GM12872 (cell line): ENCODE measurements around the gene TMEM116.

Experiments used
- TF ChIP-seq, protein P1 (sequence below): IDR thresholded peaks from 3 replicates; pipeline ENCODE4 v1.5.1; 2011; ENCODE audit warnings: low read depth, mild to moderate bottlenecking, low read length, moderate library complexity; ENCODE audit not compliant: insufficient read depth

TMEM116 gene

DNA sequence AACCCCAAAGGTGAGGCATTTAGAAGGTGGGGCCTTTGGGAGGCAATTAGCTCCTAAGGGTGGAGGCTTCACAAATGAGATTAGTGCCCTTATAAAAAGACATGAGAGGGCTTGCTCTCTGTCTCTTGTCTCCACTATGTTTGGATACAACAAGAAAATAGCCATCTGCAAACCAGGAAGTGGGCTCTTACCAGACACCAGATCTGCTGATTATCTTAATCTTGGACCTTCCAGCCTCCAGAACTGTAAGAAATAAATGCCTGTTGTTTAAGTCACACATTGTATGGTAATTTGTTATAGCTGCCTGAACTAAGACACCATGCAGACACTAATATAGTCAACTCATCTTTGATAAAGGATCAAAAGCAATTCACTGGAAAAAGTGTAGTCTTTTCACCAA, 34.4 kb downstream of the TMEM116 start:
- TF ChIP-seq, protein P1, sequence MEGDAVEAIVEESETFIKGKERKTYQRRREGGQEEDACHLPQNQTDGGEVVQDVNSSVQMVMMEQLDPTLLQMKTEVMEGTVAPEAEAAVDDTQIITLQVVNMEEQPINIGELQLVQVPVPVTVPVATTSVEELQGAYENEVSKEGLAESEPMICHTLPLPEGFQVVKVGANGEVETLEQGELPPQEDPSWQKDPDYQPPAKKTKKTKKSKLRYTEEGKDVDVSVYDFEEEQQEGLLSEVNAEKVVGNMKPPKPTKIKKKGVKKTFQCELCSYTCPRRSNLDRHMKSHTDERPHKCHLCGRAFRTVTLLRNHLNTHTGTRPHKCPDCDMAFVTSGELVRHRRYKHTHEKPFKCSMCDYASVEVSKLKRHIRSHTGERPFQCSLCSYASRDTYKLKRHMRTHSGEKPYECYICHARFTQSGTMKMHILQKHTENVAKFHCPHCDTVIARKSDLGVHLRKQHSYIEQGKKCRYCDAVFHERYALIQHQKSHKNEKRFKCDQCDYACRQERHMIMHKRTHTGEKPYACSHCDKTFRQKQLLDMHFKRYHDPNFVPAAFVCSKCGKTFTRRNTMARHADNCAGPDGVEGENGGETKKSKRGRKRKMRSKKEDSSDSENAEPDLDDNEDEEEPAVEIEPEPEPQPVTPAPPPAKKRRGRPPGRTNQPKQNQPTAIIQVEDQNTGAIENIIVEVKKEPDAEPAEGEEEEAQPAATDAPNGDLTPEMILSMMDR, result no peak

DNA sequence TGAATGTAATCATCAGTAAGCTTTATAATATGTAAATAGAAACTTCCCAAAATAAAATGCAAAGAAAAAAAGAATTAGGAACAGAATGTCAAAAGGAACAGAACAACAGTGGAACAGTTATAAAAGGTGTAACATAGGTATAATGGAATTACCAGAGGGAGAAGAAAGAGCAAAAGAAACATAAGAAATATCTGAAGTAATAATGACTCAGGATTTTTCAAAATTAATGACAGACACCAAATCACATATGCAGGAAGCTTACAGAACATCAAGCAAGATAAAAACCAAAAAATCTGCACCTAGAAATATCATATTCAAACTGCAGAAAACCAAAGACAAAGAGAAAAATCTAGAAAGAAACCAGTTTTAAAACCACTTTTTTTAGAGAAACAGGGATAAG, 36.1 kb downstream of the TMEM116 start:
- TF ChIP-seq, protein P1, result no peak

DNA sequence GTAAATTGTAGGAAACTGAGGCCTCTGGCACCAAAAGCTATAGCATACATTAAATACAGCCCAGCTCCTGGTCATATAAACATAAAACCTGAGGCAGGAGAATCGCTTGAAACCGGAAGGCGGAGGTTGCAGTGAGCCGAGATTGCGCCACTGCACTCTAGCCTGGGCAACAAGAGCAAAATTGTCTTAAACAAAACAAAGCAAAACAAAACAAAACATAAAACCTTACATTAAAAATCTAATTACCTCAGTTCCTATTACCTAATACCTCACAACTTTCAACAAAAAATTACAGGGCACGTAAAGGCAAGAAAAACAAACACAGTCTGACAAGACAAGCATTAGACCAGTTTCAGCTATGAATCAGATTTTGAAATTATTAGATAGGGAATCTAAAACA, 36.7 kb downstream of the TMEM116 start:
- TF ChIP-seq, protein P1, result no peak

DNA sequence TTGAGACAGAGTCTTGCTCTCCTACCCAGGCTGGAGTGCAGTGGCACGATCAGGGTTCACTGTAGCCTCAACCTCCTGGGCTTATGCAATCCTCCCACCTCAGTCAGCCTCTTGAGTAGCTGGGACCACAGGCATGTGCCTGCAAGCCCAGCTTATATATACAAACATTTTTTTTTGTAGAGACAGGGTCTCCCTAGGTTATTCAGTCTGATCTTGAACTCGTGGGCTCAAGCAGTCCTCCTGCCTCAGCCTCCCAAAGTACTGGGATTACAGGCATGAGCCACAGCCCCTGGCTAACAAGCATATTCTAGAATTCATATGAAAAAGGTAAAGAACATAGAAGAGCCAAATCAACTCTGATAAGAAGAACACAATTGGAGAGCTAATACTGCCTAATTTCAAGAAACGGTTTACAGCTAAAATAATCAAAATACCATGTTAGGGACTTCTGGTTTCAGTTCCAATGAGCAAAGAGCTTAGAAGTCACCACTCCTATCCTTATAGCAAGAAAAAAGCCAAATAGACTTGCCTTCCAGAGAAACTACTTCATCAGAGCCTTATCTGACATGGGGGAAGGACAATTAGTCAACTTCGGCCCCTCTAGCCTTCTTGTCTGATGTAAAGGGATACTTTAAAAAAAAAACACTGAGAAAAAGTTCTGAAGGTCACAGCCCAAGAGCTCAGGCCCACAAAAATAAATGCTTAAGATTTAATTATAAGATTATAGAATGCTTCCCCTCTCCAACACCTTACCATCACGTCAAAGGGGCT, 37.6 kb downstream of the TMEM116 start:
- TF ChIP-seq, protein P1, result no peak

DNA sequence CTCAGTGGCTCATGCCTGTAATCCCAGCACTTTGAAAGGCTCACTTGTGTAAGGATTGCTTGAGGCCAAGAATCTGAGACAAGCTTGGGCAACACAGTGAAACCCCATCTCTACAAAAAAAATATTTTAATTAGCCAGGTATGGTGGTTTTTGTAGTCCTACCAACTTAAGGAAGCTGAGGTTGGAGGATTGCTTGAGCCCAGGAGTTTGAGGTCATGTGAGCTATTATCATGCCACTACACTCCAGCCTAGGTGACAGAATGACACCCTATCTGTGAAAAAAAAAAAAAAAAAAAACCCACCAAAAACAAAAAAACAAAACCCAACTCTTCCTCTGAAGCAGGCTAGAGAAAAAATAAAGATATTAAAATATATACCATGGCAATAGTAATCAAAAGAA, 41.2 kb downstream of the TMEM116 start:
- TF ChIP-seq, protein P1, result no peak

DNA sequence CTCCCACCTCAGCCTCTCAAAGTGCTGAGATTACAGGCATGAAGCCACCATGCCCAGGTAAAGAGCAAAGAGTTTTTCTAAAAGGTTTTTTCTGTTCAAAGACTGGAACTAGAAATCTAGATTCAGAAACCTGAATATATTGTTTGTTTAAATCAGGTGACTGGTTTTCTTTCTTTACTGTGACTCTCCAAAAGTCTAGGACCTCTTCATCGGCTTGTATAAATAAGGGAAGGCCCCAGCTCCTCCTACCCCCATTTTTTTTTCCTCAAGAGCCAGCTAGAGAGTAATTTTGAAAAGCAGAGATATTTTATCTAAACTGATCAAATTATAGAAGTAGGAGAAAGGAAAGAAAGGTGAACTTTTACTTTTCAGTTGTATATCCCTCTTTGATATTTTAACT, 48.0 kb downstream of the TMEM116 start:
- TF ChIP-seq, protein P1, result no peak

DNA sequence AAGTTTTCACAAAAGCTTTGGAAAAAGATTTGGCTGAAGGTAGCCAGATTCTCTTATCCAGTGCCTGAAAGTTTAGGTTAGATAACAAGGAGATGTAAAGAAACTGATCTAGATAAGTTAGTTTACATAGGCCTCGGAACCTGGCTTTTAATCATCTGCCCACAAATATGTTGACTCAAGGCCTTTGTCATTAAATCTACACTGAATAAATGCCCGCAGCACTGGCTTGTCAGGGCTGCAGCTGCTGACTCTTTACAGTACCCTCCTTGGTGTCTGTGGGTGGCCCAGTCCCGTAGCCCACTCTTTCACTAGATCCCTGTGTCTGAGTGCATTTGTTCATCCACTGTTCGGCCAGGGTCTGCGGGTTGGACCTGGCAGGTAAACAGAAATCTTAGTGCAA, 58.0 kb downstream of the TMEM116 start:
- TF ChIP-seq, protein P1, result no peak
